Stimulated activated CD8-positive, alpha-beta memory T cell treated with anti-CD3 and anti-CD28 coated beads, Interleukin-7, amount 100 ng/mL, for 4 hours (primary cell): ENCODE measurements around the gene NGB.
A peak's percentile ranks its signal among the peaks of the same experiment; 100 is the strongest.
"Not testable (repeated sequence)": the region's sequence is repeated elsewhere in the genome, so short reads cannot be mapped to it uniquely, and the experiment has no call there.

Source experiments
- DNase-seq, 2 donors: peaks; one replicate each; pipeline ENCODE4 v3.0.0-alpha.2; 2020; ENCODE audit warnings: low read depth in 2 of 2

The NGB gene

GRCh38 chr14:77271113-77271710 lies at the start of gene NGB:
NGB (minus strand) TSS chr14:77271206; CDS start chr14:77270937, 269 bp downstream.
- no peak for DNase-seq

DNA sequence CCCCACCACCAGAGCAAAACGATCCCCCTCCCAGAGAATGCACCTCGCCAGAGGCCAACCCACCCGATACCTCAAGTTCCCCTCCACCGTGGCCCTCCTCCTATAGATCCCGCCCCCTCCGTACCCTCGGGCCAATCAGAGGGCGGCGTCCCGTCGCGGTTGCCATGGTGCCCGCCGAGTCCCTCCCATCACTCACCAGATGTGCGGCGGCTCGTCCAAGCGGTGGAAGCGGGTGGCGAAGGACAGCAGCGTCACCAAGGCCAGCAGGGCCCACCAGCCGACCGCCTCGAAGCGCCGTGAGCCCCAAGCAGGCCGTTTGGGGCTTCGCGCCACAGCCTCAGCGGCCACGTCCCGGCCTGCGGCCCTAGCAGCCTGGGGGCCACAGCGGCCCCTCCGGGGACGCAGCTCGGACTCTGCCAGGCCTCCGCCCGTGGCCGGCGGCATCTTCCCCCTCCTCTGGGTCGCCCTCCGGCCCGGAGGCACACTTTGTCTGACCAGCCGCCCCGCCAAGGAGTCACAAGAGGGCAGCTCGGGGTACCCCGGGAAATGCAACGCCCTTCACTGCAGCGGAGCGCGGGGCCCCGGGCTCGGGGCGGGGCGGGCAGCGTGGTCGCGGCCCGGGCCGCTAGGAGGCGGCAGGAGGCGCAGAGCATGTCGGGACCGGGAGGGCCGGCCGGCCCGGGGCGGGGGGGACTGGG lies 49.4 kb upstream of the NGB start, which contains the start of gene POMT2:
POMT2 (minus strand) TSS at position 646 of the 698 bp plus-strand sequence; CDS start at position 444, 202 bp downstream.
- peak; percentile 88 to 89 for DNase-seq

- DNase-seq = no peak
These were observed 48.4 kb upstream of the NGB start for GRCh38 chr14:77319422-77319821.

- DNase-seq = not testable (repeated sequence)
These were observed 47.8 kb upstream of the NGB start for GRCh38 chr14:77318756-77319155.

GRCh38 chr14:77318006-77318553 lies 47.1 kb upstream of the NGB start:
- no peak for DNase-seq

- no peak for DNase-seq
These were observed 45.9 kb upstream of the NGB start for GRCh38 chr14:77316872-77317301.

DNA sequence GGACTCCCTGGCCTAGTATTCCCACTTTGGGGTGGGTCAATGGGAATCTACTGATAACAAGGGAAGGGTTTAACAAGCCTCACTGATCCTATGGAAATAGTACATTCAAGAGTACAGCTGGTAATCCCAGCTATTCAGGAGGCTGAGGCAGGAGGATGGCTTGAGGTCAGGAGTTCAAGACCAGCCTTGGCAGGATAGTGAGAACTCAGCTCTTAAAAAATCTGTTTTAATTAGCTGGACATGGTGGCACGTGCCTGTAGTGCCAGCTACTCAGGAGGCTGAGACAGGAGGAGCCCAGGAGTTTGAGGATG lies 45.1 kb upstream of the NGB start:
- DNase-seq = no peak

- DNase-seq = no peak
These were observed 43.8 kb upstream of the NGB start for GRCh38 chr14:77314539-77315457.

GRCh38 chr14:77314043-77314442 lies 43.0 kb upstream of the NGB start:
- no peak for DNase-seq

DNA sequence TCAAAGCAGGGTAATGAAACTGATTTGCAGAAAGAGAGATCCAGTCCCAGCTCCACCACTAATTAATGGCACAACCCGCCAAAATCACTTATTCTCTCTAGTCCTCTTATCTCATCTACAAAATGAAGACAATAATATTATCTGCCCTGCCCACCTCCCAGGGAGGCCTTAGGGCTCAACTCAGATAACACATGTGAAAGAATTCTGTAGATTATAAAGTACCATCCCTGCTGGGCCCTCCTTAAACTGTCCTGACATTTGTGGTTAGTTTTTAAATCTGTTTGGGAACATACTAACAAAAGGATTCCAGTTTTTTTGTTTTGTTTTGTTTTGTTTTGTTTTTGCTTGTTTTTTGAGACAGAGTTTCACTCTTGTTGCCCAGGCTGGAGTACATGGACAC lies 42.4 kb upstream of the NGB start:
- DNase-seq = no peak

GRCh38 chr14:77311217-77311616 lies 40.2 kb upstream of the NGB start:
- no peak for DNase-seq

GRCh38 chr14:77310026-77310425 lies 39.0 kb upstream of the NGB start:
- no peak for DNase-seq

GRCh38 chr14:77309131-77309530 lies 38.1 kb upstream of the NGB start:
- DNase-seq = no peak

- DNase-seq = no peak
These were observed 36.0 kb upstream of the NGB start for GRCh38 chr14:77306851-77307496.

GRCh38 chr14:77306416-77306815 lies 35.4 kb upstream of the NGB start:
- no peak for DNase-seq

GRCh38 chr14:77305696-77306095 lies 34.7 kb upstream of the NGB start:
- no peak for DNase-seq

DNA sequence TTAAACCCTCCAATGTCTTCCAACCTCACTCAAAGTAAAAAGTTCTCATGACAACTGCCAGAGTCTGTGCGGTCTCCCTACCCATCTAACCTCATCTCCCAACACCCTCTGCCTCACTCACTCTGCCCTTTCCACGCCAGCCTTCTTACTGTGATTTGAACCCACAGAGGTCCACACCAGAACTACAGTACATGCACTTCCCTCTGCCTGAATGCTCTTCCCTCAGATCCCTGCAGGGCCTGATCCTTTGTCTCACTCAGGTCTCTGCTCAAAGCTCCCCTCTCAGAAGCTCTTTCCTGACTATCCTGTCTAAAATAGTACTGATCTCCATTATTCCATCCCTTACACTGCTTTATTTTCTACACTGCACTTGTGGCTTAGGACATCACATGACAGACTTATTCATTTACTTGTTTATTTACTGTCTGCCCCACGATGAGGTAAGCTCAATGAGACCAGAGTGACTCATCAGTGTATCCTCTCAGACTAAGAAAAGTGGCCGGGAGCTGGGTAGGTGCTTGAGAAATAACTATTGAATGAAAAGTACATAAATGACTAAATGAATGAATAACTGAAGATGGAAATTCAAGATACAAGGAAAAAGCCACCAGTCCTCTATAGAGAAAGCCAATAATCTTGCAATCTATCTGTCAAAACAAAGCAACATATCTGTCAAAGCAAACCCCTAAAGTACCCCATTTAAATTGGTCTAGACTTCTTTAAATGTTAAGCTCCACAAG lies 32.6 kb upstream of the NGB start:
- no peak for DNase-seq

- DNase-seq = no peak
These were observed 31.9 kb upstream of the NGB start for GRCh38 chr14:77302926-77303325.

- peak in 1 of 2 donors; percentile 12 for DNase-seq
These were observed 30.1 kb upstream of the NGB start for GRCh38 chr14:77301103-77301502.

DNA sequence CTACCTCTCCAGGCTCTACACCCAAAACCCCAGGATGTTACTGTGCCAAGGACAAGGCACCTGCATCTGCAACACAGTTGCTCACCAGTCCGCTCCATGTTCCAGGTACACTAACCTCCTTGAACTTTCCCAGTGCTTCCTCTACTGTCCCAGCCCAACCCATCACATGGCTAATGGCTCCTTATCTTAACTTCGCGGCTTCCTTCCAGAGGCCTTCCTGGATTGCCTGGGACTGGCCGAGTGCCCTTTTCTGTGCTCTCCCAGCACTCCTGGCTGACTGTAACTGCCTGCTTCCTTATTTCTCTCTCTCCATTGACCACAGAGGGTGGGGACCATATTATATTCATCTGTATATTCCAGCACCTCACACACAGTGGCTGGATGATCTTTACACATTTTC lies 28.8 kb upstream of the NGB start:
- DNase-seq = no peak

- DNase-seq = no peak
These were observed 25.9 kb upstream of the NGB start for GRCh38 chr14:77296906-77297305.
